HG02885 (cell line): ENCODE measurements around the gene ASCC1.

Experiments used
- ATAC-seq: cut with Tn5 transposase; IDR thresholded peaks from one replicate; pipeline ENCODE4 v1.9.1; 2021; ENCODE audit warnings: mild to moderate bottlenecking; ENCODE audit not compliant: unreplicated experiment, poor library complexity

Gene ASCC1

GRCh38 chr10:72058989-72059842 is 156.9 kb downstream of the ASCC1 start:
- no peak for ATAC-seq

DNA sequence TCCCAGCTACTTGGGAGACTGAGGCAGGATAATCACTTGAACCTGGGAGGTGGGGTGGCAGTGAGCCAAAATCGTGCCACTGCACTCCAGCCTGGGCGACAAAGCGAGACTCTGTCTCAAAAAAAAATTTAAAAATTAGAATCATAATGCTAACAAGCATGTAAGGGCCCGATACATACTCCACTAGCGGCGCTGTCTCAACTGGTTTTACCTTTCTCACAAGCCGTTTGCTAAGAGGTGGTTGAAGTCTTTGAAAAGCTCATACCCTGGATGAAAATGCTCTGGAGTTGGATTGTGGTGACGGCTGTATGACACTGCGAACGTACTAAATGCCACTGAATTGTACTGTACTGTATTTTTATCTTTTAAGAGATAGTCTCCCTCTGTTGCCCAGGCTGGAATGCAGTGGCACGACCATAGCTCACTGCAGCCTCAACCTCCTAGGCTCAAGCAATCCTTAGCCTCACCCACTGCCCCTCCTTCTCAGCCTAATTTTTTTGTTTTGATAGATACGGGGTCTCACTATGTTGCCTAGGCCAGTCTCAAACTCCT is 157.7 kb downstream of the ASCC1 start:
- no peak for ATAC-seq

- no peak for ATAC-seq
Measured at GRCh38 chr10:72056932-72057751, 158.9 kb downstream of the ASCC1 start.

GRCh38 chr10:72056113-72056512 is 160.0 kb downstream of the ASCC1 start:
- ATAC-seq: no peak

- ATAC-seq: no peak
Measured at GRCh38 chr10:72053690-72054089, 162.4 kb downstream of the ASCC1 start.

GRCh38 chr10:72050873-72051272 is 165.2 kb downstream of the ASCC1 start:
- no peak for ATAC-seq

- no peak for ATAC-seq
Measured at GRCh38 chr10:72049969-72050781, 165.9 kb downstream of the ASCC1 start.

DNA sequence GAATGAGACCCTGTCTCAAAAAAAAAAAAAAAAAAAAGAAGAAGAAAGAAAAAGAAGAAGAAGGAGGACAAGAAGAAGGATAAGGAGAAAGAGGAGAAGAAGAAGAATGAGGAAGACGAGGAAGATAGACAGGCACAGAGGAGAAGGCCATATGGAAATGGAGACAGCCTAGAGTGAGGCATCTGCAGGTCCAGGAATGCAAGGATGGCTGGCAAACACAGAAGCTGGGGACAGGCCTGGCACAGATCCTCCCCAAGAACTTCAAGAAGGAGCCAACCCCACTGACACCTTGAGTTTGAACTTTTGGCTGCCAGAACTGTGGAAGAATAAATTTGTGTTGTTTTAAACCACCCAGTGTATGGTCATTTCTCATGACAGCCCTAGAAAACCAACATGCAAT is 166.6 kb downstream of the ASCC1 start:
- ATAC-seq: no peak

DNA sequence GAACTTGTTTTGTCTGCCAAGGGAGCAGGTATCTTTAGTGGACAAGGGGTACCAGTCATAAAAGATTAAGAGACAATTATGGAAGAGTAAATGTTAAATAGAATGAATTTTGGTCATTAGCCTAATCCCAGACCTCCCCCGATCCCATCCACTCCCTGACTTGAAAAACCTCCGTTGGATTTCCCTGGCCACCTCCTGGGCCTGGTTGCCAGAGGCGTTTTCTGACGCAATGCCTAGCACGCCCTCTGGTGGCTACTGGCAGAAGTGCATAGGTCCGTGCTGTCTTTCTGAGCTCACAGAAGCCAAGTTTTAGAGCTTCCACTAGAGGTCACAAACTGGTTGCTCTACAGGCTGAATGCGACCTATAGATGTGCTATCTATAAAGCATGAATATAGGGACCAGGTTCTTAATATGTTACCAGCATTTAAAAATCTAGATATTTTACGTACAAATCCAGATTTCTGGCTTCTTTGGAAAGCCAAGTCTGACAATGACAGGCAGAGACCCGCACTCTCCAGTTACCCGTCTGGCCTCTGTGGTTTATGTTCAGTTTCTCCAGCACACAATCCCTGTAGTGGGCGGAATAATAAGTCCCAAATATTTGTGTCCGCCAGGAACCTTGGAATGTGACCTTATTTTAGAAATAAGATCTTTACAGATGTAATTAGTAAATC is 167.5 kb downstream of the ASCC1 start:
- peak; percentile 63 for ATAC-seq
